GM12801 (cell line): ENCODE results near the gene SH3RF2.

Experiments used
- CTCF ChIP-seq: IDR thresholded peaks from one replicate; pipeline ENCODE4 v1.5.1; 2011; ENCODE audit warnings: control low read depth; ENCODE audit not compliant: insufficient read length; ENCODE audit errors: extremely low read depth

SH3RF2 gene

GRCh38 chr5:146040527-146040926 lies 104.1 kb downstream of the SH3RF2 start:
- no peak for TF ChIP-seq CTCF

GRCh38 chr5:146041180-146041789 lies 104.9 kb downstream of the SH3RF2 start:
- TF ChIP-seq CTCF: no peak

DNA sequence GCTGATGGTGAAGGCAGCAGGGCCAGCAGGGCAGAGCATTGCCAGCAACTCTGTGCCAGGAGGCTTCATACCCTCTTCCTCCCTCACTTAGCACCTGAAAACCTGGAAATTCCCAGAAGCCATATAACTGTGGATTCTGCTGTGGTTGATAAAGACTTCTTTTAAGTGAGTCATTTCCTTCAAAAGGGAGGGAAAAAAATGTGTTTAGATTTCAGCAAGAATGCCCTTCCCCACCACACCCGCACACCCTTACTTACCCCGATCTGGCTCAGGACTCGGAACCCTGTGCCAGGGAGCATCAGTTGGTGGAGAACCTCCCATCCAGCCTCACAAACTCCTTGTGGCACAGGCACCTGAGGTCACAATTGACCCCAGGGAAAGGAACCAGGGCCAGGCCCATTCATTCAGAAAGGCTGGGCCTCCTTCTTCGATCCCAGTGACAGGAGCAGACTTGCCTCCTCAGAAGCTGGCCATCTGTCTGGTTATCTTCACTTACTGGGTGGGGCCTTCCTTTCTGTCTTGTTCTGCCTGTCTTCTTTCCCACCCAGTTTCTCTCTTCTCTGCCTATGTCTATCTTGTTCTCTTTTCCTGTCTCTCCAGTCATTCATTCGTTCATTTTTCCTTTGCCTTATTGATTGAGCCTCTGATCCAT lies 106.4 kb downstream of the SH3RF2 start:
- TF ChIP-seq CTCF: no peak

DNA sequence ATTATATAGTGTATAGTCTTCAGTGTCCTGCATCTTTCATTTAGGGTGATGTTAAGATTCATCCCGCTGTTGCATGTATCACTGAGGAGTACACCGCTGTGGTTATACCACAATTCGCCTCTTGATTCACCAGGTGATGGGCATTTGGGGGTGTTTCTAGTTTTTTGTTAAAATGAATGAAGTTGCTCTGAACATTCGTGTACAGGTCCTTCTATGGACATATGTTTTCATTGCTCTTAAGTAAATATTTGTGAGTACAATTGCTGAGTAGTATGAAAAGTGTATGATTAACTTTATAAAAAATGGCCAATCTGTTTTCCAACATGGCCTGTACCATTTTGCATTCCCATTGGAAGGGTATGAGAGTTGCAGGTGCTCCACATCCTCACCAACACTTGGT lies 107.3 kb downstream of the SH3RF2 start:
- no peak for TF ChIP-seq CTCF

- no peak for TF ChIP-seq CTCF
Observed at GRCh38 chr5:146047396-146047795, 111.0 kb downstream of the SH3RF2 start.

- TF ChIP-seq CTCF: no peak
Observed at GRCh38 chr5:146048994-146049703, 112.8 kb downstream of the SH3RF2 start.

- no peak for TF ChIP-seq CTCF
Observed at GRCh38 chr5:146049704-146050026, 113.3 kb downstream of the SH3RF2 start.
